ENCODE data around the gene FAM53B. TPM values are rescaled to one million over a fixed set of nuclear protein-coding genes. Genes with fewer than 3 reads are reported as not detected.

FAM53B gene
- total and polyA plus RNA-seq, 4 donors = 14.6 to 45.4 (median 18.2) TPM

- Histone ChIP-seq H3K9me3 (ENCODE audit: control insufficient read depth in 4 of 4, insufficient read depth in 3 of 4, low read length in 3 of 4) (peaks cover 0 to 3% (median 0%) of the 10 kb centered on the region in 4 donors), H3K27me3 (ENCODE audit: control insufficient read depth in 3 of 3, insufficient read depth in 3 of 3, low read length in 2 of 3) (no peaks in the 10 kb centered on the region), H3K4me1 (ENCODE audit: control insufficient read depth in 5 of 5, insufficient read depth in 5 of 5, low read length in 5 of 5) (no peaks in the 10 kb centered on the region), H3K9ac (ENCODE audit: insufficient read depth in 1 of 2, low read length in 2 of 2) (no peak overlapping the region), H3K4me3 (no peak overlapping the region), H3K27ac (ENCODE audit: low read depth in 1 of 2, low read length in 1 of 2) (no peak overlapping the region), H3K36me3 (ENCODE audit: control insufficient read depth in 4 of 4, insufficient read depth in 4 of 4, low read length in 4 of 4) (no peaks in the 10 kb centered on the region)
- no peak for TF ChIP-seq CTCF (IDR thresholded peaks at IDR 0.05; ENCODE audit: control extremely low read depth, extremely low read depth)
- ATAC-seq (ENCODE audit: insufficient read depth, low FRiP score) (no peak), DNase-seq (no peak)
- WGBS, 2 donors = 82 to 83% methylated on average over 20 of the region's 20 CpGs
These were observed 167.4 kb downstream of the FAM53B start for GRCh38 chr10:124576526-124577420.

- H3K4me3 ChIP-seq = no peak overlapping the region
- TF ChIP-seq CTCF (IDR thresholded peaks at IDR 0.05; ENCODE audit: control extremely low read depth, extremely low read depth) = no peak
- no peak overlapping the region for H3K9ac ChIP-seq (ENCODE audit: insufficient read depth in 1 of 2, low read length in 2 of 2)
- ATAC-seq (ENCODE audit: insufficient read depth, low FRiP score) (no peak), DNase-seq (no peak)
- no peaks in the 10 kb centered on the region for H3K27me3 ChIP-seq (ENCODE audit: control insufficient read depth in 3 of 3, insufficient read depth in 3 of 3, low read length in 2 of 3)
- H3K9me3 ChIP-seq (ENCODE audit: control insufficient read depth in 4 of 4, insufficient read depth in 3 of 4, low read length in 3 of 4) = no peaks in the 10 kb centered on the region
- WGBS, 2 donors = 89 to 91% methylated on average over 22 of the region's 22 CpGs
- no peak overlapping the region for H3K27ac ChIP-seq (ENCODE audit: low read depth in 1 of 2, low read length in 1 of 2)
- H3K4me1 ChIP-seq (ENCODE audit: control insufficient read depth in 5 of 5, insufficient read depth in 5 of 5, low read length in 5 of 5) = no peaks in the 10 kb centered on the region
- no peaks in the 10 kb centered on the region for H3K36me3 ChIP-seq (ENCODE audit: control insufficient read depth in 4 of 4, insufficient read depth in 4 of 4, low read length in 4 of 4)
These were observed 168.8 kb downstream of the FAM53B start for GRCh38 chr10:124575107-124576035.

DNA sequence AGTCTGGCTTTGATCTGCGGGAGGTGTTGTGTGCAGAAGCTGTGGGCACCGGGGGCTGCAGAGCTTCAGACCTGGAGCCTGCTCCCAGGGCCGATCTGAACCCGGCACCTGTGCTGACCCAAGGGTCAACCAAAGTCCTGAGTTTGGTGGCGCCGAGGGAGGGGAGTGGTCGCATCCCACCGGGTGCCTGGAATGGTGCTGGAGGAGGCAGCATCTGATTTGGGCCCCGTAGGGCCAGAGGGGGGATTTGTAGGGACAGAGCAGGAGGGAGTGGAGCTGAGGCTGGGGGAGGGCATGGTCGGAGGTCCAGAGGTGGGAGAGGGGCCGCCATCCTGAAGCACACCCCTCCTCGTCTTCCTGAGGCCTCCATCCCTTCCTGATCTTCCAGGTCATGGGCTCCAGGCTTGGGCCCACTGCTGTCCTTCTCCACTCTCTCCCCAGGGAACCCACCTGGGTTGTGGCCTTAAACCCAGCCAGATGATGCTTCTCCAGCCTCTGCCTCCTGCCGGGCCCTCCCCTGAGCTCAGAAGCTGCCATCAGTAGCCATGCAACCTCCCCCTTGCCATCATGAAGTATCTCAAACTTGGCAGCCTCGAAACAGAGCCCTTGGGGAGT lies 169.6 kb downstream of the FAM53B start:
- H3K4me3 ChIP-seq = no peak overlapping the region
- H3K27ac ChIP-seq (ENCODE audit: low read depth in 1 of 2, low read length in 1 of 2) = no peak overlapping the region
- TF ChIP-seq CTCF (IDR thresholded peaks at IDR 0.05; ENCODE audit: control extremely low read depth, extremely low read depth) = no peak
- H3K4me1 ChIP-seq (ENCODE audit: control insufficient read depth in 5 of 5, insufficient read depth in 5 of 5, low read length in 5 of 5) = no peaks in the 10 kb centered on the region
- DNase-seq = no peak
- no peak overlapping the region for H3K9ac ChIP-seq (ENCODE audit: insufficient read depth in 1 of 2, low read length in 2 of 2)
- no peaks in the 10 kb centered on the region for H3K9me3 ChIP-seq (ENCODE audit: control insufficient read depth in 4 of 4, insufficient read depth in 3 of 4, low read length in 3 of 4)
- no peaks in the 10 kb centered on the region for H3K36me3 ChIP-seq (ENCODE audit: control insufficient read depth in 4 of 4, insufficient read depth in 4 of 4, low read length in 4 of 4)
- 92 to 98% methylated on average over 11 to 14 of the region's 14 CpGs for WGBS, 2 donors
- no peaks in the 10 kb centered on the region for H3K27me3 ChIP-seq (ENCODE audit: control insufficient read depth in 3 of 3, insufficient read depth in 3 of 3, low read length in 2 of 3)
- no peak for ATAC-seq (ENCODE audit: insufficient read depth, low FRiP score)
